T-helper 1 cell treated with Interleukin-12 subunit alpha and Interleukin-12 subunit beta and Interleukin-4 antibody, amounts not matched to agents 30 μg/mL and 1 μg/mL, for 36 hours (primary cell): Measurements from ENCODE around the gene ZNF619.

Experiments used
- H3K27ac Mint-ChIP-seq: one replicate; pipeline ENCODE4 v1.8.0; 2021; ENCODE audit warnings: mild to moderate bottlenecking, mixed read lengths
- H3K27me3 Mint-ChIP-seq: one replicate; pipeline ENCODE4 v1.8.0; 2021; ENCODE audit warnings: low read depth, mixed read lengths
- H3K36me3 Mint-ChIP-seq: one replicate; pipeline ENCODE4 v1.8.0; 2021; ENCODE audit warnings: low read depth, mixed read lengths
- H3K4me1 Mint-ChIP-seq: one replicate; pipeline ENCODE4 v1.8.0; 2021; ENCODE audit warnings: low read depth, mixed read lengths
- H3K4me3 Mint-ChIP-seq: one replicate; pipeline ENCODE4 v1.8.0; 2021; ENCODE audit warnings: mild to moderate bottlenecking, moderate library complexity, mixed read lengths
- H3K9me3 Mint-ChIP-seq: one replicate; pipeline ENCODE4 v1.8.0; 2021; ENCODE audit warnings: mixed read lengths

The ZNF619 gene

GRCh38 chr3:40476478-40477470, at the start of gene ZNF619:
Gene ZNF619, plus strand, starts transcription at chr3:40477122. Its CDS starts 858 bp downstream, at chr3:40477980.
- Mint-ChIP-seq H3K27me3 (no peaks in the 10 kb centered on the region), H3K27ac (peak within 1 kb of the TSS; percentile 85), H3K4me3 (peak within 1 kb of the TSS; percentile 87), H3K4me1 (peaks cover 24% of the 10 kb centered on the region), H3K9me3 (no peaks in the 10 kb centered on the region), H3K36me3 (peaks cover 14% of the 10 kb centered on the region)

GRCh38 chr3:40432793-40433192, 44.1 kb upstream of the ZNF619 start:
- H3K4me3 Mint-ChIP-seq, result no peak overlapping the region
- no peak overlapping the region for H3K27ac Mint-ChIP-seq
- H3K9me3 Mint-ChIP-seq, result no peaks in the 10 kb centered on the region
- H3K36me3 Mint-ChIP-seq, result no peaks in the 10 kb centered on the region
- H3K4me1 Mint-ChIP-seq, result no peaks in the 10 kb centered on the region
- peaks cover 3% of the 10 kb centered on the region for H3K27me3 Mint-ChIP-seq

- Mint-ChIP-seq H3K27me3 (no peaks in the 10 kb centered on the region), H3K9me3 (no peaks in the 10 kb centered on the region), H3K36me3 (no peaks in the 10 kb centered on the region), H3K4me3 (no peak overlapping the region), H3K4me1 (no peaks in the 10 kb centered on the region), H3K27ac (no peak overlapping the region)
Observed at GRCh38 chr3:40437889-40438288, 39.0 kb upstream of the ZNF619 start.

- Mint-ChIP-seq H3K36me3 (peaks cover 3% of the 10 kb centered on the region), H3K27ac (no peak overlapping the region), H3K4me1 (no peaks in the 10 kb centered on the region), H3K27me3 (no peaks in the 10 kb centered on the region), H3K9me3 (no peaks in the 10 kb centered on the region), H3K4me3 (no peak overlapping the region)
Observed at GRCh38 chr3:40445062-40445461, 31.9 kb upstream of the ZNF619 start.

- no peaks in the 10 kb centered on the region for H3K9me3 Mint-ChIP-seq
- no peaks in the 10 kb centered on the region for H3K27me3 Mint-ChIP-seq
- no peak overlapping the region for H3K27ac Mint-ChIP-seq
Observed at GRCh38 chr3:40445880-40446279, 31.0 kb upstream of the ZNF619 start.

GRCh38 chr3:40450438-40450837, 26.5 kb upstream of the ZNF619 start:
- Mint-ChIP-seq H3K27me3 (no peaks in the 10 kb centered on the region), H3K27ac (no peak overlapping the region), H3K9me3 (no peaks in the 10 kb centered on the region), H3K4me1 (peaks cover 12% of the 10 kb centered on the region), H3K36me3 (peaks cover 5% of the 10 kb centered on the region), H3K4me3 (no peak overlapping the region)

More at GRCh38 chr3:40445880-40446279, 31.0 kb upstream of the ZNF619 start:
- H3K36me3 Mint-ChIP-seq, result peaks cover 3% of the 10 kb centered on the region
- H3K4me3 Mint-ChIP-seq, result no peak overlapping the region
- H3K4me1 Mint-ChIP-seq, result no peaks in the 10 kb centered on the region

GRCh38 chr3:40451551-40451950, 25.4 kb upstream of the ZNF619 start:
- Mint-ChIP-seq H3K4me1 (peaks cover 18% of the 10 kb centered on the region), H3K9me3 (no peaks in the 10 kb centered on the region), H3K4me3 (no peak overlapping the region), H3K27me3 (no peaks in the 10 kb centered on the region), H3K36me3 (peaks cover 3% of the 10 kb centered on the region), H3K27ac (no peak overlapping the region)

GRCh38 chr3:40452057-40452456, 24.9 kb upstream of the ZNF619 start:
- Mint-ChIP-seq H3K27me3 (no peaks in the 10 kb centered on the region), H3K36me3 (peaks cover 7% of the 10 kb centered on the region), H3K4me3 (peak overlapping the region; percentile 95), H3K27ac (peak overlapping the region; percentile 96), H3K4me1 (peaks cover 19% of the 10 kb centered on the region), H3K9me3 (no peaks in the 10 kb centered on the region)

- Mint-ChIP-seq H3K9me3 (no peaks in the 10 kb centered on the region), H3K36me3 (peaks cover 8% of the 10 kb centered on the region), H3K4me1 (peaks cover 20% of the 10 kb centered on the region), H3K27ac (peak overlapping the region; percentile 96), H3K27me3 (no peaks in the 10 kb centered on the region), H3K4me3 (peak overlapping the region; percentile 95)
Observed at GRCh38 chr3:40452562-40452875, 24.4 kb upstream of the ZNF619 start.

- H3K9me3 Mint-ChIP-seq, result no peaks in the 10 kb centered on the region
- H3K27me3 Mint-ChIP-seq, result no peaks in the 10 kb centered on the region
- H3K4me3 Mint-ChIP-seq, result peak overlapping the region; percentile 95
- peaks cover 23% of the 10 kb centered on the region for H3K4me1 Mint-ChIP-seq
- H3K36me3 Mint-ChIP-seq, result peaks cover 12% of the 10 kb centered on the region
- peak overlapping the region; percentile 96 for H3K27ac Mint-ChIP-seq
Observed at GRCh38 chr3:40452876-40453730, 23.8 kb upstream of the ZNF619 start.

GRCh38 chr3:40453933-40454332, 23.0 kb upstream of the ZNF619 start:
- no peak overlapping the region for H3K27ac Mint-ChIP-seq
- no peaks in the 10 kb centered on the region for H3K9me3 Mint-ChIP-seq
- H3K4me3 Mint-ChIP-seq, result peak overlapping the region; percentile 95
- no peaks in the 10 kb centered on the region for H3K27me3 Mint-ChIP-seq
- H3K36me3 Mint-ChIP-seq, result peaks cover 20% of the 10 kb centered on the region
- peaks cover 29% of the 10 kb centered on the region for H3K4me1 Mint-ChIP-seq

- H3K27me3 Mint-ChIP-seq, result no peaks in the 10 kb centered on the region
- H3K9me3 Mint-ChIP-seq, result no peaks in the 10 kb centered on the region
- peaks cover 24% of the 10 kb centered on the region for H3K36me3 Mint-ChIP-seq
- H3K4me1 Mint-ChIP-seq, result peaks cover 33% of the 10 kb centered on the region
- H3K27ac Mint-ChIP-seq, result no peak overlapping the region
- H3K4me3 Mint-ChIP-seq, result peak overlapping the region; percentile 88
Observed at GRCh38 chr3:40455328-40455727, 21.6 kb upstream of the ZNF619 start.

- H3K4me3 Mint-ChIP-seq, result peak overlapping the region; percentile 88
- no peaks in the 10 kb centered on the region for H3K9me3 Mint-ChIP-seq
- H3K27me3 Mint-ChIP-seq, result no peaks in the 10 kb centered on the region
- H3K27ac Mint-ChIP-seq, result peak overlapping the region; percentile 92
- peaks cover 29% of the 10 kb centered on the region for H3K36me3 Mint-ChIP-seq
- H3K4me1 Mint-ChIP-seq, result peaks cover 33% of the 10 kb centered on the region
Observed at GRCh38 chr3:40456279-40456939, 20.5 kb upstream of the ZNF619 start.
